Measurements from ENCODE around the gene FBXL15. TPM values are rescaled to one million over a fixed set of nuclear protein-coding genes. Genes with fewer than 3 reads are reported as not detected.

The FBXL15 gene
- polyA plus RNA-seq, 1 donor (not counting 4 experiments of a cell fraction or from before 2014, with no cell fraction given) = 3.1 TPM

GRCh38 chr10:102409604-102410428 lies 10.8 kb upstream of the FBXL15 start:
- TF ChIP-seq EZH2 (IDR thresholded peaks at IDR 0.05; ENCODE audit: low read length) = peak; percentile 92
- TF ChIP-seq CTCF (optimal IDR thresholded peaks at IDR 0.05 in 1 of 3, IDR thresholded peaks at IDR 0.05 in 1 of 3, conservative IDR thresholded peaks at IDR 0.05 in 1 of 3; ENCODE audit: extremely low read depth in 1 of 3, insufficient read depth in 2 of 3, low read length in 3 of 3) = no peak
- dilution Hi-C loops (cut with MboI; ENCODE audit: extremely low pct_ligation_motif_present, low sequenced_read_pairs) = no loop called here
- Histone ChIP-seq H3K36me3 (ENCODE audit: control insufficient read depth in 2 of 2, extremely low read depth in 1 of 2, insufficient read depth in 2 of 2, low read length in 2 of 2) (no peaks in the 10 kb centered on the region), H3K27ac (ENCODE audit: control insufficient read depth, insufficient read depth, low read length) (no peak overlapping the region), H2AFZ (ENCODE audit: control insufficient read depth, low read length) (peak overlapping the region; percentile 12), H3K9ac (ENCODE audit: control insufficient read depth, extremely low read depth, insufficient read depth, low read length) (no peak overlapping the region), H3K4me3 (ENCODE audit: control insufficient read depth in 2 of 3, extremely low read depth in 1 of 3, insufficient read depth in 2 of 3, low read depth in 1 of 3, low read length in 3 of 3) (peak overlapping the region in 2 of 3 experiments; percentile 26 to 34), H3K27me3 (ENCODE audit: control insufficient read depth, extremely low read depth, insufficient read depth, low read length) (peaks cover 67% of the 10 kb centered on the region), H3K9me1 (ENCODE audit: control insufficient read depth, extremely low read depth, insufficient read depth, low read length) (no peaks in the 10 kb centered on the region), H3K79me2 (ENCODE audit: control insufficient read depth, insufficient read depth, low read length) (no peaks in the 10 kb centered on the region), H3K4me1 (ENCODE audit: control insufficient read depth, extremely low read depth, insufficient read depth, low read length) (peaks cover 11% of the 10 kb centered on the region), H3K4me2 (ENCODE audit: control insufficient read depth, extremely low read depth, insufficient read depth, low read depth, low read length) (peak overlapping the region; percentile 48), H3K9me3 (ENCODE audit: control insufficient read depth, low read depth, low read length) (no peaks in the 10 kb centered on the region), H4K20me1 (ENCODE audit: control insufficient read depth, extremely low read depth, insufficient read depth, low read length) (no peaks in the 10 kb centered on the region)
- DNase-seq (ENCODE audit: low read depth, low spot score) = no peak
- FAIRE-seq = no peak

GRCh38 chr10:102410429-102411073 lies 10.1 kb upstream of the FBXL15 start:
- no peak overlapping the region for H3K9ac ChIP-seq (ENCODE audit: control insufficient read depth, extremely low read depth, insufficient read depth, low read length)
- H4K20me1 ChIP-seq (ENCODE audit: control insufficient read depth, extremely low read depth, insufficient read depth, low read length) = no peaks in the 10 kb centered on the region
- peak; percentile 25 for TF ChIP-seq EZH2 (IDR thresholded peaks at IDR 0.05; ENCODE audit: low read length)
- no peak for TF ChIP-seq CTCF (optimal IDR thresholded peaks at IDR 0.05 in 1 of 3, IDR thresholded peaks at IDR 0.05 in 1 of 3, conservative IDR thresholded peaks at IDR 0.05 in 1 of 3; ENCODE audit: extremely low read depth in 1 of 3, insufficient read depth in 2 of 3, low read length in 3 of 3)
- peak overlapping the region; percentile 5 to 34 (median 26) for H3K4me3 ChIP-seq (ENCODE audit: control insufficient read depth in 2 of 3, extremely low read depth in 1 of 3, insufficient read depth in 2 of 3, low read depth in 1 of 3, low read length in 3 of 3)
- peaks cover 68% of the 10 kb centered on the region for H3K27me3 ChIP-seq (ENCODE audit: control insufficient read depth, extremely low read depth, insufficient read depth, low read length)
- H3K4me1 ChIP-seq (ENCODE audit: control insufficient read depth, extremely low read depth, insufficient read depth, low read length) = peaks cover 11% of the 10 kb centered on the region
- DNase-seq (ENCODE audit: low read depth, low spot score) (no peak), FAIRE-seq (no peak)
- H3K9me1 ChIP-seq (ENCODE audit: control insufficient read depth, extremely low read depth, insufficient read depth, low read length) = no peaks in the 10 kb centered on the region
- dilution Hi-C loops (cut with MboI; ENCODE audit: extremely low pct_ligation_motif_present, low sequenced_read_pairs) = no loop called here
- no peak overlapping the region for H3K27ac ChIP-seq (ENCODE audit: control insufficient read depth, insufficient read depth, low read length)
- peak overlapping the region; percentile 12 for H2AFZ ChIP-seq (ENCODE audit: control insufficient read depth, low read length)
- no peaks in the 10 kb centered on the region for H3K9me3 ChIP-seq (ENCODE audit: control insufficient read depth, low read depth, low read length)
- H3K4me2 ChIP-seq (ENCODE audit: control insufficient read depth, extremely low read depth, insufficient read depth, low read depth, low read length) = peak overlapping the region; percentile 48
- H3K36me3 ChIP-seq (ENCODE audit: control insufficient read depth in 2 of 2, extremely low read depth in 1 of 2, insufficient read depth in 2 of 2, low read length in 2 of 2) = no peaks in the 10 kb centered on the region
- H3K79me2 ChIP-seq (ENCODE audit: control insufficient read depth, insufficient read depth, low read length) = no peaks in the 10 kb centered on the region

Data from keratinocyte (primary cell).